Ovary (tissue), 9 donors: ENCODE measurements around the gene SYT10. TPM values are rescaled to one million over a fixed set of nuclear protein-coding genes. Genes with fewer than 3 reads are reported as not detected.
"Not testable (repeated sequence)": the region's sequence is repeated elsewhere in the genome, so short reads cannot be mapped to it uniquely, and the experiment has no call there.

Experiments
- DNase-seq, 5 donors: peaks; one replicate each; pipeline ENCODE4 v3.0.0-alpha.2; 2019 to 2020
- H3K27ac ChIP-seq, 2 donors: fragments of 200-600 bp; one replicate each; pipeline versions ENCODE4 v1.5.1 to v1.8.0; 2019 to 2022
- H3K27me3 ChIP-seq: fragments of 200-600 bp; one replicate; pipeline ENCODE4 v1.8.0; 2022
- H3K36me3 ChIP-seq: fragments of 200-600 bp; sonication (generic); one replicate; pipeline ENCODE4 v1.5.1; 2019
- H3K4me1 ChIP-seq: one replicate; pipeline ENCODE4 v1.8.1; 2013; ENCODE audit warnings: mild to moderate bottlenecking, moderate library complexity; ENCODE audit not compliant: insufficient read depth
- H3K4me3 ChIP-seq: fragments of 200-600 bp; sonication (generic); one replicate; pipeline ENCODE4 v1.5.1; 2017
- H3K9me3 ChIP-seq, 2 donors: fragments of 200-600 bp in 1 of 2; sonication (generic) in 1 of 2; one replicate each; pipeline versions ENCODE4 v1.5.1 to v1.8.1; 2013 to 2019; ENCODE audit warnings: mild to moderate bottlenecking in 1 of 2, moderate library complexity in 1 of 2
- EP300 ChIP-seq: sonication (generic); formaldehyde crosslinking; IDR thresholded peaks from one replicate; pipeline ENCODE4 v1.6.1; 2017; ENCODE audit warnings: antibody characterized with exemption
- POLR2A ChIP-seq: fragments of 450-650 bp; IDR thresholded peaks from one replicate; pipeline ENCODE4 v1.6.1; 2017; ENCODE audit warnings: antibody characterized with exemption, mild to moderate bottlenecking, moderate library complexity
- WGBS, 3 donors: extraction: QIAGEN DNeasy Blood & Tissue Kit in 1 of 3; methylation state at CpG; one replicate each; pipeline versions ENCODE4 v1.1.5 to v1.1.7; 2013 to 2017; 5-methylcytosine and 5-hydroxymethylcytosine counted together
- intact Hi-C, 4 donors: fragments of 100-400 bp; cut with DNase I; formaldehyde crosslinking; loops; one replicate each; pipeline versions ENCODE4 v1.11.0 to v1.15.1; 2022 to 2023
- polyA plus RNA-seq, 2 donors: library from polyadenylated mRNA; stranded (reverse); fragments of 200-250 nt in 1 of 2; fragments of 350-450 nt in 1 of 2; fragmentation: Illumina TruSeq in 1 of 2; extraction: RNeasy Lipid Tissue Mini Kit (QIAGEN cat#74804) in 1 of 2; gene quantifications; one replicate each; pipeline ENCODE4 v1.2.3, GENCODE V29; 2013 to 2014
- total RNA-seq, 7 donors: library from RNA; depleted of rRNA in 2 of 7; stranded (reverse); fragments of >200 nt in 2 of 7; fragmentation: NEBNext Ultra II Directional in 3 of 7; extraction: Animal tissue kit (Norgen Biotek cat#: 25700) in 3 of 7; gene quantifications; one replicate each; pipeline versions ENCODE4 v1.1.0 to v1.2.4, GENCODE V29; 2016 to 2023
- TF ChIP-seq, protein P1 (sequence below), 3 donors: fragments of 450-650 bp in 2 of 3; fragments of 200-600 bp in 1 of 3; IDR thresholded peaks; one replicate each; pipeline versions ENCODE4 v1.5.1 to v1.8.0; 2016 to 2022; ENCODE audit warnings: antibody characterized with exemption in 3 of 3, mild to moderate bottlenecking in 1 of 3
- donor health status: DM: no; HTN: no; CAD: no; lungs with moderate emphysema.
- donor health status: DM: no; HTN: no; CAD: no.
- donor health status: Bipolar disorder and iron deficiency.
- donor health status: DM: yes; HTN: yes; CAD: no.
- donor health status: DM: no; HTN: no; CAD: no.
- donor health status: DM: yes; HTN: yes; CAD: no.

Gene SYT10
- total and polyA plus RNA-seq, 9 donors = 0.08 to 8.5 (median 0.47) TPM; not detected in 5

DNA sequence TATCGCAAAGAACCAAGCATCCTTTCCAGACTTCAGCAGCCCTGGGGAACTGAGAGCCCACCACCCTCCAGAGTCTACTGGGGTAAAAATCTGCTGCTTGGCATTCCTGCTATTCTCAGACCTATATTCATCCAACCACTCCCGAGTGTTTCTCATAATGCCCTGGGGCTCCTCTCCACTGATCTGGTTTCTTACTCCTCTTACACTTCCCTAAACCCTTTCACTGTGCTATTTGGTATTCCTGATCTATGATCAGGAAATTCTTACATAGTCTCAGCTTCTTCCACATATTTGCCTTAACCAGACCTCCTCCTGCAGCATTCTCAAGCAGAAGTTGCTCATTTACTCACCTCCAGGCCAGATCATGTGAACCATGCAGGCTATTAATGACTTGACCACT, 82.4 kb downstream of the SYT10 start:
- no peaks in the 10 kb centered on the region for H3K27me3 ChIP-seq
- no peaks in the 10 kb centered on the region for H3K36me3 ChIP-seq
- 77 to 86% (median 85%) methylated on average over 2 of the region's 2 CpGs for WGBS, 3 donors
- no peak overlapping the region for H3K27ac ChIP-seq
- DNase-seq = no peak
- no peak for TF ChIP-seq POLR2A
- no peak overlapping the region for H3K4me3 ChIP-seq
- H3K4me1 ChIP-seq = no peaks in the 10 kb centered on the region
- H3K9me3 ChIP-seq = no peaks in the 10 kb centered on the region
- intact Hi-C loops = no loop called here

DNA sequence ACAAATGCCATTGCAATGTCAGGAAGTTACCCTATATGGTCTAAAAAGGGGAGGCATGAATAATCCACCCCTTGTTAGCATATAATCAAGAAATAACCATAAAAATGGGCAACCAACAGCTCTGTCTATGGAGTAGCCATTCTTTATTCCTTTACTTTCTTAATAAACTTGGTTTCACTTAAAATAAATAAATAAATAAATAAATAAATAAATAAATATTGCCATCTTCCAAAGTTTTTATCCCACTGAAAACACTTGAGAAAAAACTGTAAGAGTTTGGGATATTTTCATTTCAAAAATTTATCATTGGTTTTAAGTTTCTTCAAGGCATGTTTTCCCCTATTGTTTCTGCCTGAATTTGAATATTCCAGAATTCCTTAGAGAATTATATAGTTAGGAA, 89.8 kb downstream of the SYT10 start:
- DNase-seq = no peak
- no peak overlapping the region for H3K27ac ChIP-seq
- H3K36me3 ChIP-seq = no peaks in the 10 kb centered on the region
- no peak overlapping the region for H3K4me3 ChIP-seq
- H3K4me1 ChIP-seq = no peaks in the 10 kb centered on the region
- H3K9me3 ChIP-seq = no peaks in the 10 kb centered on the region
- TF ChIP-seq EP300 (no peak), POLR2A (no peak)
- TF ChIP-seq, protein P1, sequence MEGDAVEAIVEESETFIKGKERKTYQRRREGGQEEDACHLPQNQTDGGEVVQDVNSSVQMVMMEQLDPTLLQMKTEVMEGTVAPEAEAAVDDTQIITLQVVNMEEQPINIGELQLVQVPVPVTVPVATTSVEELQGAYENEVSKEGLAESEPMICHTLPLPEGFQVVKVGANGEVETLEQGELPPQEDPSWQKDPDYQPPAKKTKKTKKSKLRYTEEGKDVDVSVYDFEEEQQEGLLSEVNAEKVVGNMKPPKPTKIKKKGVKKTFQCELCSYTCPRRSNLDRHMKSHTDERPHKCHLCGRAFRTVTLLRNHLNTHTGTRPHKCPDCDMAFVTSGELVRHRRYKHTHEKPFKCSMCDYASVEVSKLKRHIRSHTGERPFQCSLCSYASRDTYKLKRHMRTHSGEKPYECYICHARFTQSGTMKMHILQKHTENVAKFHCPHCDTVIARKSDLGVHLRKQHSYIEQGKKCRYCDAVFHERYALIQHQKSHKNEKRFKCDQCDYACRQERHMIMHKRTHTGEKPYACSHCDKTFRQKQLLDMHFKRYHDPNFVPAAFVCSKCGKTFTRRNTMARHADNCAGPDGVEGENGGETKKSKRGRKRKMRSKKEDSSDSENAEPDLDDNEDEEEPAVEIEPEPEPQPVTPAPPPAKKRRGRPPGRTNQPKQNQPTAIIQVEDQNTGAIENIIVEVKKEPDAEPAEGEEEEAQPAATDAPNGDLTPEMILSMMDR (IDR thresholded peaks at IDR 0.05) = no peak
- no peaks in the 10 kb centered on the region for H3K27me3 ChIP-seq
- intact Hi-C loops = no loop called here

DNA sequence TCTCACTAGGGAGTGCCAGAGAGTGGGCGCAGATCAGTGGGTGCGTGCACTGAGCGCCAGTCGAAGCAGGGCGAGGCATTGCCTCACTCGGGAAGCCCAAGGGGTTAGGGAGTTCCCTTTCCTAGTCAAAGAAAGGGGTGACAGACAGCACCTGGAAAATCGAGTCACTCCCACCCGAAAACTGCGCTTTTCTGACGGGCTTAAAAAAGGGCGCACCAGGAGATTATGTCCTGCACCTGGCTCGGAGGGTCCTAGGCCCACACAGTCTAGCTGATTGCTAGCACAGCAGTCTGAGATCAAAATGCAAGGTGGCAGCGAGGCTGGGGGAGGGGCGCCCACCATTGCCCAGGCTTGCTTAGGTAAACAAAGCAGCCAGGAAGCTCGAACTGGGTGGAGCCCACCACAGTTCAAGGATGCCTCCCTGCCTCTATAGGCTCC, 107.6 kb downstream of the SYT10 start:
- H3K4me1 ChIP-seq, H3K27me3 ChIP-seq, intact Hi-C loops, H3K36me3 ChIP-seq, H3K9me3 ChIP-seq, H3K27ac ChIP-seq, DNase-seq, H3K4me3 ChIP-seq: not testable (repeated sequence)
- WGBS, 3 donors = 87 to 89% (median 88%) methylated on average over 15 of the region's 15 CpGs

DNA sequence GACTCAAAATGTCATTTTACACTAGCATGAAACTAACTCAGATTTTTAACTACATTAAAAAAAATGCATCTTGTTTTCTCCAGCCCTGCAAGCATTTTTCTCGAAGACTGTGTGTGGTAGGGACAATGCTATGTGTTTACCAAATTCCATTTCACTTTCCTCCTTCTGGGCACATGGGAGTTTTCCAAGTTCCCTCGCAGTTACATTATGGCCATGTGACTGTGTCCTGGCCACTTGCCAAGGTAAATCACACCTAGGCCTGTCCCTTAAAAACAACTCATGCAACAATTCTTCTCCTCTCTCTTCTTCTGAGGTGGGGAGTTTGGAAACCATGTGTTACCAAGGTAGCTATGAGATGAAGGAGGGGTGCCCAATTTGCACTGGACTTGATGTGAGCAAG, 108.7 kb downstream of the SYT10 start:
- intact Hi-C loops = no loop called here
- no peak for DNase-seq

More for the DNA sequence above, 108.7 kb downstream of the SYT10 start:
- no peaks in the 10 kb centered on the region for H3K9me3 ChIP-seq
- WGBS, 3 donors = 4 to 20% (median 9%) methylated on average over 2 of the region's 2 CpGs
- no peaks in the 10 kb centered on the region for H3K4me1 ChIP-seq
- no peaks in the 10 kb centered on the region for H3K27me3 ChIP-seq
- no peak overlapping the region for H3K27ac ChIP-seq
- TF ChIP-seq EP300 (no peak), POLR2A (no peak)
- TF ChIP-seq, protein P1 (IDR thresholded peaks at IDR 0.05) = no peak
- no peak overlapping the region for H3K4me3 ChIP-seq
- no peaks in the 10 kb centered on the region for H3K36me3 ChIP-seq
